PC-9 (cell line): Measurements from ENCODE around the gene GH1.

ENCODE experiments used
- EZH2 ChIP-seq: fragments of 200-600 bp; sonication (generic); IDR thresholded peaks from 2 replicates; pipeline ENCODE4 v1.8.0; 2017; ENCODE audit warnings: antibody characterized with exemption, low read depth
- TF ChIP-seq, protein P1 (sequence below): fragments of 200-600 bp; sonication (generic); conservative IDR thresholded peaks from 2 replicates; pipeline ENCODE4 v1.6.1; 2017; ENCODE audit warnings: mixed run types, antibody characterized with exemption, mild to moderate bottlenecking, moderate library complexity

DNA sequence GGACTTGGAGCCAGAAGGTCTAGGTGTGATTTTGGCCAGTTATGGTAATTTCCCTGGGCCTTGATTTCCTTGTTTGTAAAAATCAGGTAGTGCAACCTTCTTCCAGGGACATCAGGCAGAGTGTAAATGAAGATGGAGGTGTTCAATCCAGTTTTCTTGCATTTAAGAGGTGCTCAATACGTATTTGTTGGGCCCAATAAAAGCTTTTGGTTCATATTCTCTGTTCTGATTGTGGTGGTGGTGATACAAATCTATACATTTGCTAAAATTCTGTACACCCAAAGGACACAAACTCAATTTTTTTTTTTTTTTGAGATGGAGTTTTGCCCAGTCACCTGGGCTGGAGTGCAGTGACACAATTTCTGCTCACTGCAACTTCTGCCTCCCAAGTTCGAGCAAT lies 7.5 kb upstream of the GH1 start:
- TF ChIP-seq, protein P1, sequence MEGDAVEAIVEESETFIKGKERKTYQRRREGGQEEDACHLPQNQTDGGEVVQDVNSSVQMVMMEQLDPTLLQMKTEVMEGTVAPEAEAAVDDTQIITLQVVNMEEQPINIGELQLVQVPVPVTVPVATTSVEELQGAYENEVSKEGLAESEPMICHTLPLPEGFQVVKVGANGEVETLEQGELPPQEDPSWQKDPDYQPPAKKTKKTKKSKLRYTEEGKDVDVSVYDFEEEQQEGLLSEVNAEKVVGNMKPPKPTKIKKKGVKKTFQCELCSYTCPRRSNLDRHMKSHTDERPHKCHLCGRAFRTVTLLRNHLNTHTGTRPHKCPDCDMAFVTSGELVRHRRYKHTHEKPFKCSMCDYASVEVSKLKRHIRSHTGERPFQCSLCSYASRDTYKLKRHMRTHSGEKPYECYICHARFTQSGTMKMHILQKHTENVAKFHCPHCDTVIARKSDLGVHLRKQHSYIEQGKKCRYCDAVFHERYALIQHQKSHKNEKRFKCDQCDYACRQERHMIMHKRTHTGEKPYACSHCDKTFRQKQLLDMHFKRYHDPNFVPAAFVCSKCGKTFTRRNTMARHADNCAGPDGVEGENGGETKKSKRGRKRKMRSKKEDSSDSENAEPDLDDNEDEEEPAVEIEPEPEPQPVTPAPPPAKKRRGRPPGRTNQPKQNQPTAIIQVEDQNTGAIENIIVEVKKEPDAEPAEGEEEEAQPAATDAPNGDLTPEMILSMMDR: no peak
- TF ChIP-seq EZH2: no peak
